Activated T-cell treated with anti-CD3 and anti-CD28 coated beads, Interleukin-2, amount 50 U/mL, for 1 hour (primary cell): ENCODE results near the gene TRAF3.

Source experiments
- DNase-seq: peaks from one replicate; pipeline ENCODE4 v3.0.0-alpha.2; 2020

TRAF3 gene

DNA sequence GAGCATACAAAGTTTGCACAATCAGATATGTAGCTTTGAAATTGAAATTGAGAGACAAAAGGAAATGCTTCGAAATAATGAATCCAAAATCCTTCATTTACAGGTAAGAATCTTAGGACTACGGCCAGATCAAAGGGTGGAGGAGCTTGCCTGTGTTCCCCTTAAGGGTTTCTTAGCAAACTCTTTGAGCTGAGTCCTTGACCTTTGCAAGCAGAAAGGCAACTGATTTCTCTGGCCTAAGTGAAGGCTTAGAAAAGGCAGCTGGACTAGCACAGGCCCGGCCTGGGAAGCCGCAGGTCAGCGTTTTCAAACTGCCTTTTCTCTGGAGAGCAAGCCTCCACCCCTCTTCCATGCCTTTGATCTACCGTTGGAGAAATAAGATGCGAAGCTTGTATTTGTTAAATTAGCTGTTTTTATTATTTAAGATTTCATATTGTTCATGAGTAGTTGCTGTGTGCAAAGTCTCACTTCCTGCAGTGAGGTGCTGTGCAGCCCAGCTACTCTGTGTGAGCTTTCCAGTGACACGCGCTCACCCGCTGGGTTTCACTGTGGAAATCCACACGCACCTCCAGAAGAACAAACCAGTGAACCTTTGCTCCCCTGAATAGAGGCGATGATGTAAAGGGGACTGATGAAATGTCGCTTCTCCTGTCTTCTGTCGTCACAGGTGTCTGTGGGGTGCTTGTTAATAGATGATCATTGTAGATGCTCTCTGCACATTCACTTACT is 120.2 kb downstream of the TRAF3 start:
- no peak for DNase-seq

- no peak for DNase-seq
Measured at GRCh38 chr14:102898298-102898697, 121.0 kb downstream of the TRAF3 start.

DNA sequence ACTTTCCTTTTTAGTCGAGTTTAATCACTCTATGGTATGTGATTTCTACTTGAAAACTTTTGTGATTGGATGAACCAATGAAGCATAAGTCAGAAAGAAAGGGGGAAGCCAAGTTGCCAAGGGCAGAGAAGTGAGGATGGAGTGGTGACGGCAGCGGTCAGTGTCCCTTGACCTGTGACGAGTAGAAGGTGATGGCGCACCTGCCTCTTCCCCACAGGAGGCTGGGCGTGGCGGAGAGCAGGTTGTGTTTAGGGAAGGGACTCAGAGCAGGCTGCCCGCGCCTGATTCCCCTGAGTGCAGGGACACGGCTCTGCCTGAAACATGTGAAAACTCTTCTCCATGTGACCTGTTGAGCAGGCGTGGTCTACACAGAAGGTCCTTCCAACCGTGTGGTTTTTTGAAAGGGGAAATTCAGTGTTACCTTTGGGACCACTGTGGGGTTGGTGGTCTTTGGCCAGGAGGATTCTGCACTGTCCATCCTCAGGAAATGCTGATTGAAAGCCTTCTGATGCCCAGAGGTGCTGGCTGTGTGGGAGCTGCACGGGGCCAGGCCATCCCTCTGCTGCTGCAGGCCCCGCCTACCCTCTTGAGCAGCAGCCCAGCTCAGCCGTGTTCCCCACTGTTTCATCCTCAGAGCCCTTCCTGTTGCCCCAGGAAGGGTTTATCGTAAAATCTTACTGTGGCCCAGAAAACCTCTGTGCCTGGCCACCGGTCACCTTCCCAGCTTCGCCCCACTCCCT is 121.7 kb downstream of the TRAF3 start:
- DNase-seq, result no peak

DNA sequence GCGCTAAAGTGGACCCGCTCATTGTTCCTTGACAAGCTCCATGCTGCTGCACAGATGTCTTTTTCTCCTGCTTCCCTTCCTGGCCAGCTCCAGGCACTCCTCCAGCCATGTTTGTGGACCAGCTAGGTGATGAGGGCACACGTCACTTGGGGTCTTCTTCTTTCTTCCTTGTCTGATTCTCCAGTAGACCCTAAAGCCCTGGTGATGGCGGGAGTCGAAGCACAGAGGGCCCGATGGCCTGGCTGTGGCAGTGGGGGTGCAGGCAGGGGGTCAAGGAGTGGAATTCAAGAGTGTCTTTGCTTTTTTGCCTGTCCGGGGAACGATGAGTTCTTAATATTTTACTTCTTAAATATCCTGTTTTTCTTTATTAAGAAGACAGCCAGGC is 122.3 kb downstream of the TRAF3 start:
- DNase-seq, result no peak

DNA sequence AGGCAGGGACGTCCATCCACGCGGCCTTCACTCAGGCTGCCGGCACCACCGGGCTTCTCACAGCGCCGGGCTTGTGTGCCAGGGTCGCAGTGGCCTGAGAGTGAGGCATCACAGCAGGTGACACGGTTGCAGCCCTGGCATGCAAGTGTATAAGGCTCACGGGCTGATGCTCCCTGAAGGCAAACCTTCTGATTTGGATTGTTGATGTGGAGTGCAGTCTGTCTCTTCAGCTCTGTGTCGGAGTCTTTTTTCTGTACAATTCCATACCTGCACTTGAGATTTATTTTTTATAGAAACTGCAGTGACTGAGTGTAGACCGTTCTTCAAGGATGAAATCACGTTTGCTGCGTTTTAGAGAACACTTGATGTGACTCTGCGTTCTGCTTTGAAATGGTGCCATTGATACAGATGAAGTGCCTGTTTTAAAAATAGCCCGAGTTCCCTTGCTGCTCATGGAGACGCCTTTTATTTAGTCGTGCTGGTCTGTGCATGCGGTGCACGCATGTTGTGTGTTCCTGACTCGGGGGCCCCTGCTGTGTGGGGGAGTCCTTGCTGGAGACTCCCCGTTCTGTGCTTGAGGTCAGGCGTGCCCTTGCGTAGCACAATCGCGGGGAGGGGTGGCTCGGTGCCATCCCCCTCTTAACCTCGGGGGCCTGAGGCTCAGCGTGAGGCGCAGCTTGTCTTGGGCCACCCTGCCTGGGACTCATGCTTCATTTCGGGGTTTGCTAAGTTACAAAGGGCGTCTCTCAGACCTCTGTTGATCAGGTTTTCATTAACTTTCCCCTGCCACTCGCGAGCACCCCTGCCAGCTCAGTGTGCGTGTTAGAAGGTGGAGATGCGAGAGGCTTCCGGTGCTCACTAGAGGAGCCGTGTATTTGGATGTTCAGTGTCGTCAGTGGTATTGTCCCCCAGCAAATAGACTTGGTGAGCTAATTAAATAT is 123.7 kb downstream of the TRAF3 start:
- DNase-seq, result no peak

GRCh38 chr14:102901633-102902032 is 124.4 kb downstream of the TRAF3 start:
- no peak for DNase-seq

DNA sequence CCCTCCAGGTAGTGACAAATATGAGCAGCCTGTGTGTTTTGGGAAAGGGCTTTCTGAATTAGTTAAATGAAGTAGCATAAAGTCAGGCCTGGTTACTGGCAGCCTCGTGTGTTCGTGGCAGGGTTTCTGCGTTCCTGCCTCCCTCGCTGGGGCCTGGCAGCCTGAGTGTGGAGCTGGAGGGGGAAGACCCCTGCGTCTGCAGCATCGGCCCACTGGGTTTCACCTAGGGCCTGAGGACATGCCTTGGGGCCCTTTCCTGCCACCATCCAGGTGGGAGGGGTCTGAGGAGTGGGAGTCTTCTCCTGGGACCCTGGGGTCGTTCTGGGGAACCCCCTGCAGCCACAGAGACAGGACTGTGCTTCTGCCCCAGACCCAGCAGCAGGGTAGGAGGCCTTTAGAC is 124.8 kb downstream of the TRAF3 start:
- no peak for DNase-seq

DNA sequence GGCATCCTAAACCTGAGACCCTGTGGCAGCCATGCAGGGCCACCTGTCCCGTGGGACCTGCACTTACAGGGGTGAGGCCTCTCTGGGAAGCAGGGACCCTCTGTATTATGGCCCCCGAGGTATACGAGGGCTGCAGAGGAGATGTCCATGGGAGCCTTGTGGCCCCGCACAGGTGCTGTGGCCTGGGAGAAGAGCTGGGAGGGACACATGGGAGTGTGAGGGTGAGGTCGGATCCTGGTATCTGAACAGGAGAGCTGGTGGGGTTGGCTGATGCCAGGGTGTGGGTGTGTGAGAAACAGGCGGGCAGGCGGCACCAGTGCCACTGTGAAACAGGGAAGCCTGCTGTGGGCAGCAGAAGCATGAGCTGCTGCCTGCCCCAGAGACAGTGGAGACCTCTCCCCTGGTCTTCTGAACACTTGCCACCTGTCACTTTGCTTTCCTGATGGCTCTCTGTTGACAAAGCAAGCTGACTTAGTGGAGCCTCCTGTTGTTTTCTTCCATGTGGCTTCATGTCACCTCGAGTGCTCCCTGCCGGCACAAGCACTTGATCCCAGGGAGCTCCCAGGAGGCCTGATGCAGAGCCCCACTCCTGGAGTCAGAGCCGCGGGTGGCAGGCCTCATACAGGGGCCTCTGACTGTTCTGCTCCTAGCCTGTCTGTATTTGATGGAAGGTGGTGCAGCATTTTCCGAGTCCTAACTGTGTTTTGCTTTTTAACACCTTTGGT is 125.4 kb downstream of the TRAF3 start:
- DNase-seq, result no peak

- no peak for DNase-seq
Measured at GRCh38 chr14:102903248-102903888, 126.1 kb downstream of the TRAF3 start.

GRCh38 chr14:102903889-102904512 is 126.8 kb downstream of the TRAF3 start:
- no peak for DNase-seq

- no peak for DNase-seq
Measured at GRCh38 chr14:102905116-102906108, 128.2 kb downstream of the TRAF3 start.

GRCh38 chr14:102906616-102907302 is 129.5 kb downstream of the TRAF3 start:
- DNase-seq, result no peak

DNA sequence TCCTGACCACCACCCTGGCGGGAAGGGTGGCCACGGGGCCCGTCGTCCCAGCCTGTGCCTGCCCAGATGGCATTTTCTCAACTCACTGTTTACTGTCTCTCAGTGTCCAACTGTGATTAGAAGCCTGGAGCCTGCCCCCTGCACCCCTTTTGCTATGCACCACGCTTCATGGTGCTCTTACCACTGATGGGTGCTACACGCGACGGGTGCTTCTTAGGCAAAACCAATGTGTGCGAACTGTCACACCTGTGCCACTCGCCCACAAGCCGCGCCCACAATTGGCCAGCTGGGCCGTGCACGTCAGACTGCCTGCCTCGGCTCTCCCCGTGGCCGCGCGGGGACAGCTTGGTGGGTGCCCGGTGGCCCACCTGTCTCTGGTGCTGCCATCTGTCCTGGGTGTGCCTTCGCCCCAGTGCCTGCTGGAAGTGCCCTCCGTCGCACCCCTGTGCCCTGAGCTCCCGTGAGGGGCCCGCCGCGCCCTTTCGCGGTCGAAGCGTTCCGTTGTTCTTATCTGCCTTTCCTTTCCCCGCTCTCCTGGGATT is 130.1 kb downstream of the TRAF3 start:
- DNase-seq, result no peak

DNA sequence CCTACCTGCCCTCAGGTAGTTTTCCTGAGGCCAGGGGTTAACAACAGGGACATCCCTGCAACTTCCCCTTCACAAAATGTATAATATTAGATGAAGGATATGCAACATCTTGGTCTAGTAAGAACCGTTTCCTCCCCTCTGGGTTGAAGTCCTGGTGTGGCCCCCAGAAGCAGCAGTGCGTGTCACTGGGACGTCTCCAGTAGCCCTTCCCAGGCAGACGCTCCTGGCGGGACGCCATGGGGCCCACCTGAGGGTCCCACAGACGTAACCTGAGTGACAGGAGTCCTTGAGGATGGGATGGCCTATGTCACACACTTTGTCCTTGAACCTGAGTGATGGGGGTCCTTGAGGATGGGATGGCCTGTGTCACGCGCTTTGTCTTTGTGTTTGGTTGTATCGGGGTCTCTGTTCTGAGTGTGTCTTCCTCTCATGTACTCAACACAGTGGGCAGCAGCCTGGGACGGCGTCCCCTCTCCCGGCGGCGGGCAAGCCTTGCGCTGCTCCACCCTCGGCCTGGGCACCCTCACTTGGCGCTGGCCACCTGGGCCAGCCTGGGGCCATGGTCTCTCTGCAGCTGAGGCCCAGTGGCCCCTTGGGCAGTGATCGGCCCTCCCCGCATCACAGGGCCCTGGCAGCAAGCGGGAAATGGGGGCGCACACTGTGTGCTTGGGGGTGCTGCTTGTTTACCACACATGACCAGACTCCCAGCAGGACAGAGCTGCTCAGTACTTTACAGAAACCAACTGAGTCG is 130.9 kb downstream of the TRAF3 start:
- no peak for DNase-seq

GRCh38 chr14:102908766-102909455 is 131.7 kb downstream of the TRAF3 start:
- no peak for DNase-seq

DNA sequence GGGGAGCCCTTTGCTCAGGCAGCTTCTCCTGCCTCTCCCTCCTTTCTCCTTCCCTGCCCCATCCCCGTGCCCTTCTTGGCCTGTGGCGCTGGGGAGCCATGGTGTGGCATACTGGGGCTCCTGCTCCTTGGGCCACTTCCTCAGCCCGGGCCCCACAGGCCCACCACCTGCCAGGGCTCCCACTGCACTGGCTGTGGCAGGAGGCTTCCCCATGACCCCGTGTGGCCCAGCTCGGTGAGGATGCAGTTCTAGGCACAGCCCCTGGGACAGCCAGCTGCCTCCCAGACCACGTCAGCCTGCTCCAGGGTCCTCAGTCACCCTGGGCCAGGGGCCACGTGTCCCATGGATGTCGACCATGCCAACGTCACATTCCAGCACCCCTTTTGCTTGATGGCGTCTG is 132.2 kb downstream of the TRAF3 start:
- no peak for DNase-seq

DNA sequence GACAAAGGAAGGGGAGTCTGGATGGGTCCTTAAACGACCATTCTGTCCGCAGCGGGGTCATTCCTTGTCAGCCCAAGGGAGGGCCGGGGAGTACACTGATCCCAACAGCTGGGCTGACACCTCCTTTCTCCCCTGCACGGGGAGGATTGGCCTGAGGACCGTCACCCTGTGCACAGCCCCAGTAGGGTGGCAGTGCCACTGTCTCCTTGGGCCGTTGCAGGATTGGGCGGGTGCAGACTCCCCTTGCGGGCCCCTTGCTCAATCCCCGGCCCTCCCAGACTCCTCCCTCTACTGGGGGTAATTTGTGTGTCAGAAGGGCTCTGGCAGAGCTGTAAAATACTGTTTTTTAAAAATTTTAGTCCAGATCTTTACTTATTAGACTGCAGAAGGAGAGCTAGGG is 132.7 kb downstream of the TRAF3 start:
- DNase-seq, result no peak

DNA sequence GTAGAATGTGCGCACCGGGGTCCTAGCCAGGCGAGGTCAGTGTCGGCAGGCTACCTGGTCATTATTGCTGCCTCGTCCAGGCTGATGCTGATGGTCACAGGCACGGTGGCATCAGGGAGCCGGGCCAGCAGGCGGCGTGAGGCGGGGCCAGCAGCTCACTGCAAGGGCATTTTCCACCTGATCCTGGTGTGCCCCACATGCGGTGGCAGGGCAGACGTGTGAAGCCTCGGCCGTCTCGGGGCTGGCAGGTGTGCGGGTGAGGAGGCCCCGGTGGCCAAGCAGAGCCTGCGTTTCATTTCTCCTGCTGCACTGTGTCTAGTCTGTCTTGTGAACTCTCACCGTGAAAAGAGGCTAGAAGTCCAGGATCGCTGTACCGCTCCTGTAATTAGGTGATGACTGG is 133.2 kb downstream of the TRAF3 start:
- no peak for DNase-seq
